HUES48 (cell line): ENCODE measurements around the gene DNAJC3.
"Not testable (repeated sequence)": the region's sequence is repeated elsewhere in the genome, so short reads cannot be mapped to it uniquely, and the experiment has no call there.

Source experiments
- H3K27ac ChIP-seq: one replicate; pipeline ENCODE4 v1.7.0; 2013; ENCODE audit warnings: low read depth, low read length, inconsistent platforms
- H3K27me3 ChIP-seq: 2 replicates; pipeline ENCODE4 v1.6.1; 2013; ENCODE audit warnings: mild to moderate bottlenecking, low read length; ENCODE audit not compliant: control insufficient read depth, insufficient read depth
- H3K36me3 ChIP-seq: 2 replicates; pipeline ENCODE4 v1.6.1; 2013; ENCODE audit warnings: low read length; ENCODE audit not compliant: control insufficient read depth, insufficient read depth
- H3K4me1 ChIP-seq: 2 replicates; pipeline ENCODE4 v1.6.1; 2013; ENCODE audit warnings: mild to moderate bottlenecking, low read length; ENCODE audit not compliant: control insufficient read depth, insufficient read depth
- H3K4me3 ChIP-seq: 2 replicates; pipeline ENCODE4 v1.5.1; 2013; ENCODE audit warnings: mild to moderate bottlenecking, low read depth, low read length
- H3K9ac ChIP-seq: 2 replicates; pipeline ENCODE4 v1.6.1; 2013; ENCODE audit warnings: mild to moderate bottlenecking, low read depth, low read length, moderate library complexity
- H3K9me3 ChIP-seq: 2 replicates; pipeline ENCODE4 v1.6.1; 2013; ENCODE audit warnings: low read length; ENCODE audit not compliant: control insufficient read depth, insufficient read depth

The DNAJC3 gene

GRCh38 chr13:95676105-95676761 is 706 bp upstream of the DNAJC3 start:
- Histone ChIP-seq H3K4me3 (peak overlapping the region; percentile 88), H3K9ac (peak overlapping the region; percentile 86), H3K9me3 (no peaks in the 10 kb centered on the region; the same call in 1 of the 2 replicates), H3K27ac (peak overlapping the region; percentile 95), H3K27me3 (no peaks in the 10 kb centered on the region), H3K36me3 (no peaks in the 10 kb centered on the region), H3K4me1 (peaks cover 14% of the 10 kb centered on the region; the same call in 1 of the 2 replicates)

- Histone ChIP-seq H3K4me3 (peak overlapping the region; percentile 88), H3K27me3 (no peaks in the 10 kb centered on the region), H3K9me3 (no peaks in the 10 kb centered on the region), H3K9ac (peak overlapping the region; percentile 75; the same call in 1 of the 2 replicates), H3K36me3 (no peaks in the 10 kb centered on the region), H3K4me1 (peaks cover 14% of the 10 kb centered on the region; the same call in 1 of the 2 replicates), H3K27ac (peak overlapping the region; percentile 79)
These were observed 776 bp downstream of the DNAJC3 start for GRCh38 chr13:95677564-95678266.

- Histone ChIP-seq H3K9ac (no peak overlapping the region), H3K4me1 (peaks cover 15% of the 10 kb centered on the region; the same call in 1 of the 2 replicates), H3K27ac (no peak overlapping the region), H3K36me3 (no peaks in the 10 kb centered on the region), H3K4me3 (no peak overlapping the region), H3K9me3 (no peaks in the 10 kb centered on the region), H3K27me3 (no peaks in the 10 kb centered on the region)
These were observed 2.0 kb downstream of the DNAJC3 start for GRCh38 chr13:95678967-95679366.

- Histone ChIP-seq H3K4me1 (peaks cover 22% of the 10 kb centered on the region; the same call in 1 of the 2 replicates), H3K27ac (no peak overlapping the region), H3K4me3 (no peak overlapping the region), H3K9me3 (no peaks in the 10 kb centered on the region), H3K27me3 (no peaks in the 10 kb centered on the region), H3K36me3 (no peaks in the 10 kb centered on the region), H3K9ac (no peak overlapping the region)
These were observed 2.8 kb downstream of the DNAJC3 start for GRCh38 chr13:95679722-95680121.

GRCh38 chr13:95684418-95684817 is 7.5 kb downstream of the DNAJC3 start:
- Histone ChIP-seq H3K27ac (peak overlapping the region; percentile 44), H3K9me3 (no peaks in the 10 kb centered on the region), H3K4me3 (no peak overlapping the region), H3K4me1 (peaks cover 10% of the 10 kb centered on the region; the same call in 1 of the 2 replicates), H3K9ac (no peak overlapping the region), H3K36me3 (no peaks in the 10 kb centered on the region), H3K27me3 (no peaks in the 10 kb centered on the region)

DNA sequence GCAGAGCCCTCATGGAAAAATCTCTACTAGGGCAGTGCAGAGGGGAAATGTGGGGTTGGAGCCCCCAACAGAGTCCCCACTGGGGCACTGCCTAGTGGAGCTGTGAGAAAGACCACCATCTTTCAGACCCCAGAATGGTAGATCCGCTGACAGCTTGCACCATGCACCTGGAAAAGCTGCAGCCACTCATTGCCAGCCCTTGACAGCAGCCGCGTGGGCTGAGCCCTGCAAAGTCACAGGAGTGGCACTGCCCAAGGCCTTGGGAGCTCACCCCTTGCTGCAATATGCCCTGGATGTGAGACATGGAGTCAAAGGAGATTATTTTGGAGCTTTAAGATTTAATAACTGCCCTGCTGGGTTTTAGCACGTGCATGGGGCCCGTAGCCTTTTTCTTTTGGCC is 8.0 kb downstream of the DNAJC3 start:
- H3K36me3 ChIP-seq, H3K27me3 ChIP-seq, H3K4me3 ChIP-seq, H3K9me3 ChIP-seq, H3K9ac ChIP-seq: not testable (repeated sequence)
- peak overlapping the region; percentile 44 for H3K27ac ChIP-seq
- H3K4me1 ChIP-seq, result peaks cover 10% of the 10 kb centered on the region; the same call in 1 of the 2 replicates

- Histone ChIP-seq H3K9me3 (no peaks in the 10 kb centered on the region), H3K27me3 (no peaks in the 10 kb centered on the region), H3K4me1 (peaks cover 4% of the 10 kb centered on the region; the same call in 1 of the 2 replicates), H3K4me3 (no peak overlapping the region), H3K36me3 (no peaks in the 10 kb centered on the region), H3K27ac (no peak overlapping the region), H3K9ac (no peak overlapping the region)
These were observed 12.6 kb downstream of the DNAJC3 start for GRCh38 chr13:95689582-95689926.

DNA sequence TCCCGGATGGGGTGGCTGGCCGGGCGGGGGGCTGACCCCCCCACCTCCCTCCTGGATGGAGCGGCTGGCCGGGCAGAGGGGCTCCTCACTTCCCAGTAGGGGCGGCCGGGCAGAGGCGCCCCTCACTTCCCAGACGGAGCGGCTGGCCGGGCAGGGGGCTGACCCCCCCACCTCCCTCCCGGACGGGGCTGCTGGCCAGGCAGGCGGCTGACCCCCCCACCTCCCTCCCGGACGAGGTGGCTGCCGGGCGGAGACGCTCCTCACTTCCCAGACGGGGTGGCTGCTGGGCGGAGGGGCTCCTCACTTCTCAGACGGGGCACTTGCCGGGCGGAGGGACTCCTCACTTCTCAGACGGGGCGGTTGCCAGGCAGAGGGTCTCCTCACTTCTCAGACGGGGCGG is 14.0 kb downstream of the DNAJC3 start:
- not testable (repeated sequence) for H3K9me3 ChIP-seq, H3K9ac ChIP-seq, H3K27me3 ChIP-seq, H3K4me1 ChIP-seq, H3K36me3 ChIP-seq, H3K27ac ChIP-seq, H3K4me3 ChIP-seq

DNA sequence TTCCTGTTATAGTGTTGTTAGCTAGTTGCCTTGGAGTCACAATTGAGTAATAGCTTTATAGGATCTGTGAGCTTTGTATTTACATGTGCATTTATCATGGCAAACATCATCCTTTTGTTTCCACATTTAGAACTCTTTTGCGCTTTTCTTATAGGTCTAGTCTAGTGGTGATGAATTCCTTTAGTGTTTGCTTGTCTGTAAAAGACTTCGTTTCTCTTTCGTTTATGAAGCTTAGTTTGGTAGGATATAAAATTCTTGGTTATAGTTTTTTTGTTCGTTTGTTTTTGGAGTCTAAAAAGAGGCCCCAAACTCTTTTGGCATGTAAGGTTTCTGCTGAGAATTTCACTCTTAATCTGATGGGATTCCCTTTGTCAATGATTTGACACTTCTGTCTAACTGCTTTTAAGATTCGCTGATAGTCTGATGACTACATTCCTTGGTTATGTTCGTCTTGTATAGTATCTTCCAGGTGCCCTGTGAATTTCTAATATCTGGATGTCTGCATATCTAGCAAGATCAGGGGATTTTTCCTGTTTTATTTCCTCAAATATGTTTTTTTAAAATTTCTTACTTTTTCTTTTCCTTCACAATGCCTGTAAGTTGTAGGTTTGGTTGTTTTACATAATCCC is 20.2 kb downstream of the DNAJC3 start:
- no peaks in the 10 kb centered on the region for H3K36me3 ChIP-seq
- no peaks in the 10 kb centered on the region for H3K9me3 ChIP-seq
- H3K4me3 ChIP-seq, result no peak overlapping the region
- peaks cover 6% of the 10 kb centered on the region; the same call in 1 of the 2 replicates for H3K4me1 ChIP-seq
- no peak overlapping the region for H3K9ac ChIP-seq
- H3K27ac ChIP-seq, result no peak overlapping the region
- no peaks in the 10 kb centered on the region for H3K27me3 ChIP-seq

DNA sequence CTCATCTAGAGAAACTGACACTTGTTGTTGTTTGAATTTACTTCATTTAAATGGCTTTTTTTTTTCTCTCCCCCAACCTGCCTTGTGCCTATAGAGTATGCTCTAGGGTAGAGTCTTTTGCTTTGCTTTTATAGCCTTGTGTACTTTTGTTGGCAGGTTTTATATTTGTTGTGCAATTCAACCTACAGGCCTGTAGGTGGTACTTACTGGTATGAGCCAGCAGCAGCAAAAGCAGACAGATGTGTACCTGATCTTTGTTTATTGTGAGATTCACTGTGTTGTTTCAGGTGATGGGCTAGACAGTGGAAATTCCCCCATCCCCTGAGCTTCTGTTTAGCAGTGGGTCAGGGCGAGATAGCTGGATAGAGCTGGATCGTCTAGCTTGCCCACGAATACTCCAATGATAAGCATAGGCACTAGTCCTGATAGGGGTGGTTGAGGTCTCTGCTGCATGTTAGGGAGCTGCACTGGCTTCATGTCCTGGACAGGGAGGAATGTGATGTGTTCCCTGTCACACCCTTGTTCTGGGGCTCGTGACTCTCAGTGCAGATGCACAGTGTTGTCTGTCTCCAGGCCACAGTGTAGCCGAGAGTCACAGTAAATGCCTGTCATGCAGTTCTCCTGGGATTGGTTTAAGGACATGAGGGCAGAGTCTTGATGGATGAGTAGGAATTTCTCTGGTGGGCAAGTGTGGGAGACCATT is 21.3 kb downstream of the DNAJC3 start:
- no peaks in the 10 kb centered on the region for H3K27me3 ChIP-seq
- H3K36me3 ChIP-seq, result no peaks in the 10 kb centered on the region
- H3K9me3 ChIP-seq, result no peaks in the 10 kb centered on the region
- no peak overlapping the region for H3K4me3 ChIP-seq
- H3K27ac ChIP-seq, result no peak overlapping the region
- no peak overlapping the region for H3K9ac ChIP-seq
- H3K4me1 ChIP-seq, result peaks cover 6% of the 10 kb centered on the region; the same call in 1 of the 2 replicates
